Measurements from ENCODE around the gene PPM1B. TPM values are rescaled to one million over a fixed set of nuclear protein-coding genes. Genes with fewer than 3 reads are reported as not detected.

PPM1B gene
- total RNA-seq, 3 donors from 2014 or later (not counting 1 experiment from before 2014, with no cell fraction given) = 79.9 to 102 (median 98.8) TPM

GRCh38 chr2:44271296-44271695 lies 102.6 kb downstream of the PPM1B start:
- H3K9me3 ChIP-seq (ENCODE audit: control insufficient read depth, insufficient read depth, low read length) = no peaks in the 10 kb centered on the region
- no peaks in the 10 kb centered on the region for H3K36me3 ChIP-seq (ENCODE audit: control insufficient read depth, insufficient read depth, low read length)
- Mint-ChIP-seq H3K9me3 (no peaks in the 10 kb centered on the region), H3K27ac (no peak overlapping the region), H3K27me3 (ENCODE audit: low read depth in 2 of 2) (peaks cover 2 to 8% of the 10 kb centered on the region in 2 donors), H3K4me1 (peaks cover 9 to 10% of the 10 kb centered on the region in 2 donors), H3K4me3 (no peak overlapping the region), H3K36me3 (no peaks in the 10 kb centered on the region)
- WGBS (ENCODE audit: insufficient coverage) = 93% methylated on average over 7 of the region's 7 CpGs
- H3K4me1 ChIP-seq (ENCODE audit: control insufficient read depth, insufficient read depth, low read length) = no peaks in the 10 kb centered on the region
- TF ChIP-seq, protein P1, sequence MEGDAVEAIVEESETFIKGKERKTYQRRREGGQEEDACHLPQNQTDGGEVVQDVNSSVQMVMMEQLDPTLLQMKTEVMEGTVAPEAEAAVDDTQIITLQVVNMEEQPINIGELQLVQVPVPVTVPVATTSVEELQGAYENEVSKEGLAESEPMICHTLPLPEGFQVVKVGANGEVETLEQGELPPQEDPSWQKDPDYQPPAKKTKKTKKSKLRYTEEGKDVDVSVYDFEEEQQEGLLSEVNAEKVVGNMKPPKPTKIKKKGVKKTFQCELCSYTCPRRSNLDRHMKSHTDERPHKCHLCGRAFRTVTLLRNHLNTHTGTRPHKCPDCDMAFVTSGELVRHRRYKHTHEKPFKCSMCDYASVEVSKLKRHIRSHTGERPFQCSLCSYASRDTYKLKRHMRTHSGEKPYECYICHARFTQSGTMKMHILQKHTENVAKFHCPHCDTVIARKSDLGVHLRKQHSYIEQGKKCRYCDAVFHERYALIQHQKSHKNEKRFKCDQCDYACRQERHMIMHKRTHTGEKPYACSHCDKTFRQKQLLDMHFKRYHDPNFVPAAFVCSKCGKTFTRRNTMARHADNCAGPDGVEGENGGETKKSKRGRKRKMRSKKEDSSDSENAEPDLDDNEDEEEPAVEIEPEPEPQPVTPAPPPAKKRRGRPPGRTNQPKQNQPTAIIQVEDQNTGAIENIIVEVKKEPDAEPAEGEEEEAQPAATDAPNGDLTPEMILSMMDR (IDR thresholded peaks at IDR 0.05) = no peak
- DNase-seq = no peak
- H3K27ac ChIP-seq (ENCODE audit: low read length) = no peak overlapping the region
- no peaks in the 10 kb centered on the region for H3K27me3 ChIP-seq (ENCODE audit: control insufficient read depth, insufficient read depth, low read length)
- no peak overlapping the region for H3K4me3 ChIP-seq (ENCODE audit: low read length)
- intact Hi-C loops (cut with micrococcal nuclease) = no loop called here
- no peak for ATAC-seq

GRCh38 chr2:44273076-44273475 lies 104.4 kb downstream of the PPM1B start:
- no peaks in the 10 kb centered on the region for H3K36me3 ChIP-seq (ENCODE audit: control insufficient read depth, insufficient read depth, low read length)
- ATAC-seq (no peak), DNase-seq (no peak)
- Mint-ChIP-seq H3K36me3 (no peaks in the 10 kb centered on the region), H3K27ac (no peak overlapping the region), H3K4me1 (no peaks in the 10 kb centered on the region), H3K4me3 (no peak overlapping the region), H3K27me3 (ENCODE audit: low read depth in 2 of 2) (peaks cover 2 to 6% of the 10 kb centered on the region in 2 donors), H3K9me3 (no peaks in the 10 kb centered on the region)
- WGBS (ENCODE audit: insufficient coverage) = 81% methylated on average over 3 of the region's 3 CpGs
- no peak overlapping the region for H3K27ac ChIP-seq (ENCODE audit: low read length)
- TF ChIP-seq, protein P1 (IDR thresholded peaks at IDR 0.05) = no peak
- no peak overlapping the region for H3K4me3 ChIP-seq (ENCODE audit: low read length)
- intact Hi-C loops (cut with micrococcal nuclease) = no loop called here
- H3K9me3 ChIP-seq (ENCODE audit: control insufficient read depth, insufficient read depth, low read length) = no peaks in the 10 kb centered on the region
- no peaks in the 10 kb centered on the region for H3K4me1 ChIP-seq (ENCODE audit: control insufficient read depth, insufficient read depth, low read length)
- no peaks in the 10 kb centered on the region for H3K27me3 ChIP-seq (ENCODE audit: control insufficient read depth, insufficient read depth, low read length)

DNA sequence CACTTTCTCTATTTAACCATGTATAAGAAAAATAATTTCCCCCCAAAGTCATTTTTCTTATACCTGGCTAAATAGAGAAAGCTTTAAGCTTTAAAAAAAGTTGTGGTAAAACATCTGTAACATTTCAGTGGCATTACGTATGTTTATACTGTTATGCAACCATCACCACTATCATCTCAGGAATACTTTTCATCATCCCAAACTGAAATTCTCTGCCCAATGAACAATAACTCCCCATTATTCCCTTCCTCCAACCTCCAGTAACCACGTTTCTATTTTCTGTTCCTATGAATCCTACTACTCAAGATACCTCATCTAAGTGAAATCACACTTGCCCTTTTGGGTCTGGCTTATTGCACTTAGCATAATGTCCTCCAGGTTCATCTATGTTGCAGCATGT lies 104.9 kb downstream of the PPM1B start:
- Histone ChIP-seq H3K4me3 (ENCODE audit: low read length) (no peak overlapping the region), H3K9me3 (ENCODE audit: control insufficient read depth, insufficient read depth, low read length) (no peaks in the 10 kb centered on the region), H3K4me1 (ENCODE audit: control insufficient read depth, insufficient read depth, low read length) (no peaks in the 10 kb centered on the region), H3K27ac (ENCODE audit: low read length) (no peak overlapping the region), H3K27me3 (ENCODE audit: control insufficient read depth, insufficient read depth, low read length) (no peaks in the 10 kb centered on the region), H3K36me3 (ENCODE audit: control insufficient read depth, insufficient read depth, low read length) (no peaks in the 10 kb centered on the region)
- H3K36me3 Mint-ChIP-seq = no peaks in the 10 kb centered on the region
- DNase-seq (no peak), ATAC-seq (no peak)
- no peak overlapping the region for H3K27ac Mint-ChIP-seq
- H3K4me3 Mint-ChIP-seq = no peak overlapping the region
- 89% methylated on average over 2 of the region's 2 CpGs for WGBS (ENCODE audit: insufficient coverage)
- H3K9me3 Mint-ChIP-seq = no peaks in the 10 kb centered on the region
- intact Hi-C loops (cut with micrococcal nuclease) = no loop called here
- peaks cover under 1 to 2% of the 10 kb centered on the region in 2 donors for H3K27me3 Mint-ChIP-seq (ENCODE audit: low read depth in 2 of 2)
- H3K4me1 Mint-ChIP-seq = no peaks in the 10 kb centered on the region
- TF ChIP-seq, protein P1 (IDR thresholded peaks at IDR 0.05) = no peak

DNA sequence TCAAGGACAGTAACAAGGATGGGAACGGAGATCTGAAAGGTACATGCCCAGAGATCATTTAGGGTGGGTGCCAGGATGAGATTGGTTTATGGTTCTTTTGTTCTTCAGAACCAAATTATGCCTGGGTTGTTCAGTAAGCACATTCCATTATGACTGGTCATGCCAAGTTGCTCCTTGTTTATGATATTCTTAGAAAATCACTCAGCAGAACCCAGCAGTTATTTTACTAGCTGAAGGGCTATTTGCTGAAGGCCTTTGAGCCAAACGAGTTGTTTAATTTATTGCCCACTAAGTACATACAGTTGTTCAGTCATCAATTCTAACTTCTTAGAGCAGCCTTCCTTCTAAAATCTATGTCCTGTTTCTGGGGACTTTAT lies 107.2 kb downstream of the PPM1B start:
- H3K4me3 Mint-ChIP-seq = no peak overlapping the region
- peaks cover under 1 to 4% of the 10 kb centered on the region in 2 donors for H3K27me3 Mint-ChIP-seq (ENCODE audit: low read depth in 2 of 2)
- H3K36me3 Mint-ChIP-seq = no peaks in the 10 kb centered on the region
- H3K27me3 ChIP-seq (ENCODE audit: control insufficient read depth, insufficient read depth, low read length) = no peaks in the 10 kb centered on the region
- intact Hi-C loops (cut with micrococcal nuclease) = no loop called here
- H3K27ac ChIP-seq (ENCODE audit: low read length) = no peak overlapping the region
- 80% methylated on average over 2 of the region's 2 CpGs for WGBS (ENCODE audit: insufficient coverage)
- H3K4me1 Mint-ChIP-seq = no peaks in the 10 kb centered on the region
- no peak for DNase-seq
- no peak for ATAC-seq
- TF ChIP-seq, protein P1 (IDR thresholded peaks at IDR 0.05) = no peak
- H3K4me3 ChIP-seq (ENCODE audit: low read length) = no peak overlapping the region
- no peaks in the 10 kb centered on the region for H3K4me1 ChIP-seq (ENCODE audit: control insufficient read depth, insufficient read depth, low read length)
- H3K9me3 Mint-ChIP-seq = no peaks in the 10 kb centered on the region
- H3K9me3 ChIP-seq (ENCODE audit: control insufficient read depth, insufficient read depth, low read length) = no peaks in the 10 kb centered on the region
- H3K36me3 ChIP-seq (ENCODE audit: control insufficient read depth, insufficient read depth, low read length) = no peaks in the 10 kb centered on the region
- no peak overlapping the region for H3K27ac Mint-ChIP-seq
